ENCODE results near the gene SRRM1. TPM values are rescaled to one million over a fixed set of nuclear protein-coding genes. Genes with fewer than 3 reads are reported as not detected.

The SRRM1 gene
- total RNA-seq, 1 donor from 2014 or later, result 93.0 TPM

DNA sequence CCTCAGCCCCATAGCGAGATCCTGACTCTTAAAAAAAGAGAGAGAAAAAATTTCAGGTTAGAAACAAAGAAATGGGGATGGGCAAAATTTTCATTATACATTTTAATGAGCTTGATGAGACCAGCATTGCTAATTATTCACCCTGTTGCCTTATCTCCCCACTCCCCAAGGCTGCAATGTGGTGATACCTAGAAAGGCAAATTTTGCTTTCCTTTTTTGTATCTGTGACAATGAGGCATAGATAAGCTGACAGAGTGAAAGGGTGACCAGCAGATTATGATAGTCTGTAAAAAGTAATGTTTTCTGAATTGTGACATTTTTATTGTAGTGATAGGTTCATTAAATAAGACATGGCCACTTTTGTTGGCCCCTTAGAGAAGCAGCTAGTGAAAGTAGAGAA, 12.9 kb downstream of the SRRM1 start:
- Mint-ChIP-seq H3K4me1 (ENCODE audit: low read depth) (peaks cover 13% of the 10 kb centered on the region), H3K4me3 (ENCODE audit: unreplicated experiment) (no peak overlapping the region), H3K36me3 (ENCODE audit: low read depth) (peaks cover 52% of the 10 kb centered on the region), H3K27ac (ENCODE audit: unreplicated experiment) (no peak overlapping the region), H3K27me3 (ENCODE audit: low read depth) (no peaks in the 10 kb centered on the region), H3K9me3 (ENCODE audit: low read depth) (no peaks in the 10 kb centered on the region)
- TF ChIP-seq, protein P1, sequence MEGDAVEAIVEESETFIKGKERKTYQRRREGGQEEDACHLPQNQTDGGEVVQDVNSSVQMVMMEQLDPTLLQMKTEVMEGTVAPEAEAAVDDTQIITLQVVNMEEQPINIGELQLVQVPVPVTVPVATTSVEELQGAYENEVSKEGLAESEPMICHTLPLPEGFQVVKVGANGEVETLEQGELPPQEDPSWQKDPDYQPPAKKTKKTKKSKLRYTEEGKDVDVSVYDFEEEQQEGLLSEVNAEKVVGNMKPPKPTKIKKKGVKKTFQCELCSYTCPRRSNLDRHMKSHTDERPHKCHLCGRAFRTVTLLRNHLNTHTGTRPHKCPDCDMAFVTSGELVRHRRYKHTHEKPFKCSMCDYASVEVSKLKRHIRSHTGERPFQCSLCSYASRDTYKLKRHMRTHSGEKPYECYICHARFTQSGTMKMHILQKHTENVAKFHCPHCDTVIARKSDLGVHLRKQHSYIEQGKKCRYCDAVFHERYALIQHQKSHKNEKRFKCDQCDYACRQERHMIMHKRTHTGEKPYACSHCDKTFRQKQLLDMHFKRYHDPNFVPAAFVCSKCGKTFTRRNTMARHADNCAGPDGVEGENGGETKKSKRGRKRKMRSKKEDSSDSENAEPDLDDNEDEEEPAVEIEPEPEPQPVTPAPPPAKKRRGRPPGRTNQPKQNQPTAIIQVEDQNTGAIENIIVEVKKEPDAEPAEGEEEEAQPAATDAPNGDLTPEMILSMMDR (IDR thresholded peaks at IDR 0.05), result no peak
- no peak for DNase-seq (ENCODE audit: low spot score)

DNA sequence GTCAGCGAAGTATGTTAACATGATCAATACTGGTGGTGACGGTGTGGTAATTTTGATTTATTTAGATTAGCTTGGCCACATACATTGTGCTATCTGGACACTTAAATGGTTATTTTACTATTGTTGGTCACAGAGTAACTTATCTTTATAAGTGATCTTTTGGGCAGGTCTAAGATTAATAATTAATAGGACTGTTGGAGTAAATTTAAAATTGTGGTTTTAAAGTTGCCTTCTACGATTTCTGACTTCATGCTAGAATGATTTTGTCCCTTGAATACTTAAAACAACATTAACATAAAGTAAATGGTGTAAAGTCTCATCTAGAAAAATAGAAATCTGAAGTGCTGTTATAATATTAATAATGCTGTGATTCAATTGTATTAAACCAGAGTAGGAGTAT, 14.7 kb downstream of the SRRM1 start:
- Mint-ChIP-seq H3K27me3 (ENCODE audit: low read depth) (no peaks in the 10 kb centered on the region), H3K9me3 (ENCODE audit: low read depth) (no peaks in the 10 kb centered on the region), H3K4me3 (ENCODE audit: unreplicated experiment) (no peak overlapping the region), H3K36me3 (ENCODE audit: low read depth) (peaks cover 45% of the 10 kb centered on the region), H3K27ac (ENCODE audit: unreplicated experiment) (no peak overlapping the region), H3K4me1 (ENCODE audit: low read depth) (peaks cover 13% of the 10 kb centered on the region)
- DNase-seq (ENCODE audit: low spot score), result no peak
- TF ChIP-seq, protein P1 (IDR thresholded peaks at IDR 0.05), result no peak

DNA sequence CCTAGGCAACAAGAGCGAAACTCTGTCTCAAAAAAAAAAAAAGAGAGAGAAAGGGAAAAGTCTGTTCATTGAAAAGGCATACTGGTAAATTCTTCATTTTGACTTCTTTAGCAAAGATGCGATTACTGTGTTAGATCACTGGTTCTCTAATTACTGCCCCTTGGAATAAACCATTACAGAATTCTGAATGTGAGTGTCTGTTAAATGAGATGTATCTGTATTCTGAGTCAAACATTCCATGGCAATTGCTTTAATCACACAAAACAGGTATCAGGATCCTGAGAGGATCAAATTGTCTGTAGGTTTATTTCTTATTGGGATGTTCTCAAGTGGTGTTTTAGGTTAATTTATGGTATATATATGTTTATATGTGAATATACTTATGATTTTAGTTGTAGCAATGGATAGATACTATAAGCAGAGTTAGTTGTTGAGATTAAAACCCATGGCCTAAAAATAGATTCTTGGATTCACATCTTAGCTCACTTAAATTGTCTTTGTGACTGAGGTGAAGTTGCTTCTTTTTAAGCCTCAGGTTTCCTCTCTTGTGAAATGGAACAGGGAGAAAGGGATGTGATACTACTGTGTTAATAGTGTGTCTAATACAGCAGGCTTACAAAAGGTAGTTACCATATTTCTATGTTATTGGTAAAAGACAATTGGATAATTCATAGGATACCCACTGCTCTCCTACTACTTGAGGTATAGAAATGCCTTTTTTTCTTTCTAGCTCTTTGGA, 16.2 kb downstream of the SRRM1 start:
- H3K9me3 Mint-ChIP-seq (ENCODE audit: low read depth), result no peaks in the 10 kb centered on the region
- H3K36me3 Mint-ChIP-seq (ENCODE audit: low read depth), result peaks cover 43% of the 10 kb centered on the region
- TF ChIP-seq, protein P1 (IDR thresholded peaks at IDR 0.05), result no peak
- no peak overlapping the region for H3K4me3 Mint-ChIP-seq (ENCODE audit: unreplicated experiment)
- H3K27ac Mint-ChIP-seq (ENCODE audit: unreplicated experiment), result peak overlapping the region; percentile 13
- no peaks in the 10 kb centered on the region for H3K27me3 Mint-ChIP-seq (ENCODE audit: low read depth)
- H3K4me1 Mint-ChIP-seq (ENCODE audit: low read depth), result peaks cover 13% of the 10 kb centered on the region
- DNase-seq (ENCODE audit: low spot score), result no peak

DNA sequence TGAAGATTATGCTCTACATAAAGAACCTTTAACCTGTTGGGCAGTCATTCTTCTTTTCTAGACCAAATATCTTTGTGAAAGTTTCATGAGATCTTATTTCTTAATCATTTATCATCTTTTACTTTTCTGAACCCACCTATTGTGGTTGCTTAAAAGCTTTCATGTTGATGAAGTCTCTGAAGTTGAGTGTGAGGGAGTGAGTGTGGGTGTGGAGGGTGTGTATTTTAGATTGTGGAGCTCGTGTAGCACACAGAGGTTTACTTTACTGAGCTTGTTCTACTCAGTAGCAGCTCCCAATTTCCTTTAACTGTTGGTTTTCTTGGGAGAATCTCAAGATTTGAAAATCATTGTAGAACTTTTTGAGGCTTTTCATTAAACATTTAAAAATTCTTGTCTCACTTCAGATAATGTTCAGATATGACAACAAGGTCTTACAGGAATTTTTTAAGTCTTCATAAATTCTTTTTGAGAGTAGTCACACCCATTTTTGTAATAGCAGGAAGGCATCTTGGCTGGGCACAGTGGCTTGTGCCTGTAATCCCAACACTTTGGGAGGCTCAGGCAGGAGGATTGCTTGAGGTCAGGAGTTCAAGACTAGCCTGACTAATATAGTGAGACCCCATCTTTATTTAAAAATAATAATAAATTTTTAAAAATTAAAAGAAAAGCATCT, 17.0 kb downstream of the SRRM1 start:
- TF ChIP-seq, protein P1 (IDR thresholded peaks at IDR 0.05), result no peak
- no peak for DNase-seq (ENCODE audit: low spot score)
- Mint-ChIP-seq H3K4me1 (ENCODE audit: low read depth) (peaks cover 13% of the 10 kb centered on the region), H3K27ac (ENCODE audit: unreplicated experiment) (peak overlapping the region; percentile 13), H3K27me3 (ENCODE audit: low read depth) (no peaks in the 10 kb centered on the region), H3K9me3 (ENCODE audit: low read depth) (no peaks in the 10 kb centered on the region), H3K36me3 (ENCODE audit: low read depth) (peaks cover 37% of the 10 kb centered on the region), H3K4me3 (ENCODE audit: unreplicated experiment) (no peak overlapping the region)

DNA sequence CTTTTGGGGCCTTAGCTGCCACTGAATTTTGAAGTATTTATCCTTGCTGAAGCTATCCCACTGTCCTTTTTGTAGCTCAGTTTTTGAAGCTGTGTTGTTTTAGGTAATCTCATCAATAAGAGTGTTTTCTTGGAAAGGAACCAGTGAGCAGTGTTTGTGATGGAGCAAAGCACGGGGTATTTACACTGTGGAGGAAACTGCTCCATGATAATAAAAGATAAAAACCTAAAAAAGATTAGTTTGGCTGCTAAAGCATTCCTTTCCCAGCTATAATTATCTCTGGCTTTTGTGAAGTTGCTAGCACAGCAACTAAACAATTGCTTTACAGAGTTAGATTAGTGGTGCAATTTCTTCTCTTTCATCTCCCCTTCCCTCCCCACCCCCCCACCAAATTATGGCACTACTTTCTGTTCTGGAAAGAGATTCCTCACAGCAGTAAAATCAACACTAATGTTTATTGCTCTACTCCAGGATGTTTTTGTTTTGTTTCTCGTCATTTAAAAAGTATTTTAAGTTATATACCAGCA, 21.5 kb downstream of the SRRM1 start:
- no peak overlapping the region for H3K4me3 Mint-ChIP-seq (ENCODE audit: unreplicated experiment)
- H3K4me1 Mint-ChIP-seq (ENCODE audit: low read depth), result peaks cover 7% of the 10 kb centered on the region
- TF ChIP-seq, protein P1 (IDR thresholded peaks at IDR 0.05), result no peak
- no peak for DNase-seq (ENCODE audit: low spot score)
- H3K27me3 Mint-ChIP-seq (ENCODE audit: low read depth), result no peaks in the 10 kb centered on the region
- H3K27ac Mint-ChIP-seq (ENCODE audit: unreplicated experiment), result no peak overlapping the region
- H3K9me3 Mint-ChIP-seq (ENCODE audit: low read depth), result no peaks in the 10 kb centered on the region
- peaks cover 40% of the 10 kb centered on the region for H3K36me3 Mint-ChIP-seq (ENCODE audit: low read depth)

Measured in chondrocyte (in vitro differentiated cells).